Fibroblast of mammary gland (primary cell): ENCODE measurements around the gene PDLIM3.

Source experiments
- DNase-seq: peaks from one replicate; pipeline ENCODE4 v3.0.0-alpha.2; 2010; ENCODE audit warnings: low read depth
- H3K4me3 ChIP-seq: 2 replicates; pipeline ENCODE4 v1.5.1; 2011; ENCODE audit warnings: low read depth, mild to moderate bottlenecking, low read length, moderate library complexity; ENCODE audit not compliant: control insufficient read depth
- TF ChIP-seq, protein P1 (sequence below): conservative IDR thresholded peaks from 2 replicates; pipeline ENCODE4 v1.5.1; 2011; ENCODE audit warnings: low read depth, low read length, inconsistent platforms; ENCODE audit not compliant: control insufficient read depth, insufficient read depth

PDLIM3 gene

GRCh38 chr4:185576314-185576961, 41.1 kb upstream of the PDLIM3 start:
- no peak overlapping the region for H3K4me3 ChIP-seq
- TF ChIP-seq, protein P1, sequence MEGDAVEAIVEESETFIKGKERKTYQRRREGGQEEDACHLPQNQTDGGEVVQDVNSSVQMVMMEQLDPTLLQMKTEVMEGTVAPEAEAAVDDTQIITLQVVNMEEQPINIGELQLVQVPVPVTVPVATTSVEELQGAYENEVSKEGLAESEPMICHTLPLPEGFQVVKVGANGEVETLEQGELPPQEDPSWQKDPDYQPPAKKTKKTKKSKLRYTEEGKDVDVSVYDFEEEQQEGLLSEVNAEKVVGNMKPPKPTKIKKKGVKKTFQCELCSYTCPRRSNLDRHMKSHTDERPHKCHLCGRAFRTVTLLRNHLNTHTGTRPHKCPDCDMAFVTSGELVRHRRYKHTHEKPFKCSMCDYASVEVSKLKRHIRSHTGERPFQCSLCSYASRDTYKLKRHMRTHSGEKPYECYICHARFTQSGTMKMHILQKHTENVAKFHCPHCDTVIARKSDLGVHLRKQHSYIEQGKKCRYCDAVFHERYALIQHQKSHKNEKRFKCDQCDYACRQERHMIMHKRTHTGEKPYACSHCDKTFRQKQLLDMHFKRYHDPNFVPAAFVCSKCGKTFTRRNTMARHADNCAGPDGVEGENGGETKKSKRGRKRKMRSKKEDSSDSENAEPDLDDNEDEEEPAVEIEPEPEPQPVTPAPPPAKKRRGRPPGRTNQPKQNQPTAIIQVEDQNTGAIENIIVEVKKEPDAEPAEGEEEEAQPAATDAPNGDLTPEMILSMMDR = no peak
- no peak for DNase-seq

DNA sequence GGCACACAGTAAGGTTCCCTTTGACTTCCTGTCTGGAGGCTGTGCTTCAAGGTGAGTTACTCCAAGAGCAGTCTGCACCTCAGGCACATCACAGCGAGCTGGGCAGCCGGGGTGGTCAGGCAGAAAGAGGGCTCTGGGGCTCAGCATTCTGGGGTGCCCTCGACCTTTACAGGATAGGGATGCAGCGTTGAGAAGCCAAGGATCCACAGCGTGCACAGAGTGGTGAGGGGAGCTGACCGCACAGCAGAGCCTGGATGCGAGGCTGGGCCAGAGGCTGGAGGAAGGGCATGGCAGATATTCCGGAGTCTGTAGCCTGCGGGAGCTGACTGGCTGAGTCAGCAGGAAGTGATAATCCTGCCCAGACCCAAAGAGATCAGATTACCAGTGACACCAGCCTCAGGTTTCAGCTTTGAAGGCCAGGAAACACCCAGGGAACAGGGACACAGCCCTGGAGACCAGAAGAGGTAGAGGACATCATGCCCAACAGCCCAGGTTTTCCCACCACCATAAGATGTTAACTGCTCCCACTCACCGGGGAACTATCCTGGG, 38.4 kb upstream of the PDLIM3 start:
- no peak overlapping the region for H3K4me3 ChIP-seq
- TF ChIP-seq, protein P1 = no peak
- peak; percentile 79 for DNase-seq

GRCh38 chr4:185570727-185571126, 35.4 kb upstream of the PDLIM3 start:
- no peak for DNase-seq
- H3K4me3 ChIP-seq = no peak overlapping the region

DNA sequence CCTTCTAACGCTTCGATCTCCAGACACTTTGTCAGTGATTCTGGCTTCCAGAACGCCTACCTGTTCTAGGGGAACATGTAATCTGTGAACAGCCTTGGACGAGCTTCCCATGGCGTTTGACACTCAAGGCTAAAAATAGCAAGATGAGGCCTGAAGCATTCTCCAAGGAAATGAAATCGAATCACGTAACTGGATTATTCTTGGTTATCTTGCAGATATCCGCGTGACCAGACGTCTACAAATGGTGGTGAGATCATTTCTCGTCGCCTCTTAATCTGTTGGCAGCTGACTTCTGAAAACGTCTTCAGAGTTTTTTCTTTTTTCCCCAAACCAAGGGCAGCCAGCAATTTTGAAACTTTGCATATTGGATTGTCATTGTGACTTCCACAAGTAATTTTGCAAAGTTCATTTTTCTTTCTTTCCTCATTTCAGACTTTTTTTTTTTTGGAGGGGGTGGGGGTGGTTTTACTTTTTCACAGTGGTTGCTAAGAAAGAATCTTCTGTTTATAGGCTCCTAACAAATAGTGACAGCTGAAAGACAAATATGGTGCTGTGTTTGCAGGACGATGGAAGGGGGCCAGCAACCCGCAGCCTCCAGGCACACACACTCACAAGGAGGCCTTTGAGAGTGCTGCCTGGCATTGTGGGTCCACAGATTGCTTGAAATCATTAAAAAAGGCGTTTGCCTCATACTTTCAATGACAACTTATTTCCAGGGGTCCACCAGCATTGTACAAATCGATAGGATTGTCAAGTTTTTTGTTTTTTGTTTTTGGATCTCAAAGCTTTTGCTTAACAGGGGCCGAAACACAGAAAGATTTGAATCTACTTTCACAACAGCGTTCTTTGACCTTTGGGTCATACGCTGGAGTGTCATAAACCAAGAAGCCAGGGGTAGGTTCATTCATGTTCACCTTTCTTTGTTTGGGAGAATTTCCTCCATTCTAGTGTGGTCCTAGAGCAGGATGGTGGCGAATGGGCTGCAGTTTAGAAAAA, 32.4 kb upstream of the PDLIM3 start:
- TF ChIP-seq, protein P1 = no peak
- peak; percentile 74 for DNase-seq
- H3K4me3 ChIP-seq = no peak overlapping the region

More at GRCh38 chr4:185570727-185571126, 35.4 kb upstream of the PDLIM3 start:
- TF ChIP-seq, protein P1 = no peak

GRCh38 chr4:185566972-185567371, 31.7 kb upstream of the PDLIM3 start:
- H3K4me3 ChIP-seq = no peak overlapping the region
- TF ChIP-seq, protein P1 = no peak
- peak; percentile 72 for DNase-seq

DNA sequence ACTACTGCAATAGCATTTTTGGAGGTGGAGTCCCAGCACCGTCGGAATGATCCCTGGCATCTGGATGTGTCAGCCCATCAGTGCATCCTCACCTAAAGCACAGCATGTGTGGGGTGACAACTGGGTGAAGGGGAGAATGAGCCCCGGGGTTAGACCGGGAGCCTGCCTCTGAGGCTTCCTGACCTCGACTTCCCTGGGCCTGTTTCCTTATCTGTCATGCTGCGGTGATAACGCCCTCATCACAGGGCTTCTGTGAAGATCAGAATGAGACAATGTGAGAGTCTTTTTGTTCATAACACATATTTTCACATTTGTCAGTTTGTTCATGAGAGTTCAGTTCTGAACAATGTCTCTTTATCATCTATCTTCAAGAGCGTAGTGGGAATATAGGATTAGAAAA, 31.1 kb upstream of the PDLIM3 start:
- H3K4me3 ChIP-seq = no peak overlapping the region
- TF ChIP-seq, protein P1 = no peak
- no peak for DNase-seq
